Measurements from ENCODE around the gene PDE4B.
"Not testable (repeated sequence)": the region's sequence is repeated elsewhere in the genome, so short reads cannot be mapped to it uniquely, and the experiment has no call there.

Gene PDE4B

DNA sequence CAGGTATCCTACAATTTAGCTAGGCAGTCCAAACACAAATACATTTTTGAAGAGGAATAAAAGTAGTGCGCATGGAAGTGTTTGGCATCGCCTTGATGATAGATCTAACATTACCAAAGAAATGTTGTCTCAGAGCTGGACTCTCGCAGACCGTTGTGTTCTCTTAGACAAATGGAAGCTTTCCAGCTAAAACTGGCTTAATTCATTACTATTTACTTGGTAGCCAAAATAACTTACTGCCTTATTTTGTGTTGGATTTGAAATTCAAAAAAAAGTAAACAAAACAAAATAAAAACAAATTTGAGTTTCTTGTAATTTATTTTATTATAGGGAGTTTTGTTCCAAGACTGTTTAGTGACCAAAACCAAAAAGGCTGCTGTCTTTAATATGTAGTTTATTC, 51.6 kb downstream of the PDE4B start:
- H3K9ac ChIP-seq (ENCODE audit: low read depth, low read length), result no peak overlapping the region
- no peaks in the 10 kb centered on the region for H3K27me3 ChIP-seq (ENCODE audit: control insufficient read depth, insufficient read depth, low read length)
- no peak overlapping the region for H3K4me2 ChIP-seq (ENCODE audit: low read length)
- H3K4me3 ChIP-seq (ENCODE audit: low read length), result no peak overlapping the region
- H3K9me3 ChIP-seq (replicated peaks; ENCODE audit: low read length), result no peaks in the 10 kb centered on the region
- H3K36me3 ChIP-seq (ENCODE audit: insufficient read depth, low read length), result no peaks in the 10 kb centered on the region
- no peaks in the 10 kb centered on the region for H3K4me1 ChIP-seq (ENCODE audit: control insufficient read depth, insufficient read depth, low read length)

DNA sequence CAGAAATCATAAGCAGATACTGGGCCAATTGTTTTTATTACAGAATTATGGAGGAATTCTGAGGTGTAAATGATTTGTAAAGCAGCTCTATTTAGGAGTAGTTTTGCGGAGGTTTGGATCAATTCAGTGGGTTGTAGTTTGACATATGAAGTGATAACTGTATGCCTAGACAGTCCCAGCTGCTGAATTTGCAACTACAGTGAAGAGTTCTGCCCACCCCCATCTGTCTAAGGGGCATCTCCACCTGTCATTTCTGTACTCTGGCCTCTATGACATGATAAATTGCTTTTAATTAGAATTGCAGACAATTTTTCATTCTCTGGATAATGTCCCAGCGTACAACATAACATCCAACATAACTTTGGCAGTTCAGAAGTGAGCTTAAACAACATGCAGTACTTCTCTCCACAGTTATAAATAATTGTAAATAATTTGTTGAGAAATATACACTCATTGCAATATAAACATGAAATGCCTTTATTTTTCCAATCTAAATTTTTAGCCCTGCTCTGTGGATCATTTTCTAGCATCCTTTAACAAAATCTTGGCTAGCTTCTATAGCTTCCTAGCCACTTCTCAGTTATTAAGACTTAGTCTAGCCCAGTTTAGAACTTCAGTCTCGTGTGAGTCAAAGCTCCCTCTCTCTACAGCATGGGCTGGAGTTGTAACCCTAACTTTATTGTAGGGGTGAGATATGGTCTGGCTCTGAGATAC, 52.3 kb downstream of the PDE4B start:
- H3K9me3 ChIP-seq (replicated peaks; ENCODE audit: low read length), result no peaks in the 10 kb centered on the region

DNA sequence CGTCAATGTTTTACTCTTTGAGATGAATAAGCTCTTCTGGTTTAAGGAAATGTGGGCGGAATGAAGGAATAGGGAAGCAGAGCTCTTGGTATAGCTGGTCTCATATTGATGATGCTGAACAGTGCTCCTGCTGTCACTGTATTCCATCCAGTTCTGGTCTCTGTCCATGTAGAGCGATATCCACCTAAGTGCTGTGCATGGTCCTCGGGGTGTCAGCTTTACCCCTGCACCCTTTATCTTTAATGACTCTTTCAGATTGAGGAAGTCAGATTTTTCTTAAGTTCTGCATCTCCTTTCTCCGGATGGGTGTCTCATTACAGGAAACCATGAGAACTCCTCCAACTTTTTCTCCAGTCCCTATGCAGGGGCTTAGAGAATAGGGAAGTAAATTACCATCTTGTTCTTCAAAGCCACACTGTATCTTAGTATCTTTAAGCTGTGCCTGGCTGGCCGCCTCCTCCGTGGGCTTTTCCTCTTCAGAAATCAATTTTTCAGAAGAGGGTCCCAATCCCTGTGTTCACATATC, 52.9 kb downstream of the PDE4B start:
- no peaks in the 10 kb centered on the region for H3K4me1 ChIP-seq (ENCODE audit: control insufficient read depth, insufficient read depth, low read length)
- no peak overlapping the region for H3K9ac ChIP-seq (ENCODE audit: low read depth, low read length)
- no peak overlapping the region for H3K4me3 ChIP-seq (ENCODE audit: low read length)
- H3K36me3 ChIP-seq (ENCODE audit: insufficient read depth, low read length), result no peaks in the 10 kb centered on the region
- no peaks in the 10 kb centered on the region for H3K9me3 ChIP-seq (replicated peaks; ENCODE audit: low read length)
- no peak overlapping the region for H3K4me2 ChIP-seq (ENCODE audit: low read length)
- no peaks in the 10 kb centered on the region for H3K27me3 ChIP-seq (ENCODE audit: control insufficient read depth, insufficient read depth, low read length)

More for the DNA sequence above, 52.3 kb downstream of the PDE4B start:
- no peak overlapping the region for H3K4me3 ChIP-seq (ENCODE audit: low read length)
- no peak overlapping the region for H3K9ac ChIP-seq (ENCODE audit: low read depth, low read length)
- no peak overlapping the region for H3K4me2 ChIP-seq (ENCODE audit: low read length)
- H3K27me3 ChIP-seq (ENCODE audit: control insufficient read depth, insufficient read depth, low read length), result no peaks in the 10 kb centered on the region
- H3K36me3 ChIP-seq (ENCODE audit: insufficient read depth, low read length), result no peaks in the 10 kb centered on the region
- no peaks in the 10 kb centered on the region for H3K4me1 ChIP-seq (ENCODE audit: control insufficient read depth, insufficient read depth, low read length)

DNA sequence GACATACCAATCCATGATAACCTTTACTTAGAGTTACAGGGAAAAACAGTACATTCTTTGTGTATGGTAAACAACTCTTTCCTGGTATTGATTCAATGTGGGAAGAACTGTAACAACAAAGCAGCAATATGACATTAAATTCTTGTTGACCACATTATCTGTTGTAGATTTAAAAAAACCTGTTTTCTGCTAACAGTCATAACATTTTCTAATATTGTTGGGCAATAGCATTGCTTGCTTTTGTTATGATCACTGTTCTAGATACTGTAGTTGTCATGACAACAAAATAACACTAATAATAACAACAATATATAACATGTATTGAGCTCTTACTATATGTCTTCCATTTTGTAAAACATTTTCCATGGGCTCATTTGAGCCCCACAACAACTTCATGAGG, 54.2 kb downstream of the PDE4B start:
- no peak overlapping the region for H3K4me3 ChIP-seq (ENCODE audit: low read length)
- H3K4me1 ChIP-seq (ENCODE audit: control insufficient read depth, insufficient read depth, low read length), result no peaks in the 10 kb centered on the region
- H3K9me3 ChIP-seq (replicated peaks; ENCODE audit: low read length), result no peaks in the 10 kb centered on the region
- H3K36me3 ChIP-seq (ENCODE audit: insufficient read depth, low read length), result no peaks in the 10 kb centered on the region
- H3K27me3 ChIP-seq (ENCODE audit: control insufficient read depth, insufficient read depth, low read length), result no peaks in the 10 kb centered on the region
- no peak overlapping the region for H3K4me2 ChIP-seq (ENCODE audit: low read length)
- H3K9ac ChIP-seq (ENCODE audit: low read depth, low read length), result no peak overlapping the region

DNA sequence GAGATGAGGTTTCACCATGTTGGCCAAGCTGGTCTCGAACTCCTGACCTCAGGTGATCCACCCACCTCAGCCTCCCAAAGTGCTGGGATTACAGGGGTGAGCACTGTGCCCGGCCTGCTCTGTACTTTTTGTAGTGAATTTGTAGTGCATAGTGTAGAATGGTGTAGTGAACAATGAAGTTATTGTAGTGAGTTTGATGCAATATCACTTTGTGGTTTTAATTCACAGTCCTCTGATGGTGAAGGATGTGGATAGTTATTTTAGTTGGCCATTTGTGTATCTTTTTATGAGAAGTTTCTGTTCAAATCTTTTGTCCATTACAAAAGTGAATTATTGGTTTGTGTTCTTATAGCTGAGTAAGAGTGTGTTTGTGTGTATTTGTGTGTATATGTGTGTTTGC, 57.6 kb downstream of the PDE4B start:
- Histone ChIP-seq H3K27me3 (ENCODE audit: control insufficient read depth, insufficient read depth, low read length) (no peaks in the 10 kb centered on the region), H3K4me1 (ENCODE audit: control insufficient read depth, insufficient read depth, low read length) (no peaks in the 10 kb centered on the region), H3K9ac (ENCODE audit: low read depth, low read length) (no peak overlapping the region)

DNA sequence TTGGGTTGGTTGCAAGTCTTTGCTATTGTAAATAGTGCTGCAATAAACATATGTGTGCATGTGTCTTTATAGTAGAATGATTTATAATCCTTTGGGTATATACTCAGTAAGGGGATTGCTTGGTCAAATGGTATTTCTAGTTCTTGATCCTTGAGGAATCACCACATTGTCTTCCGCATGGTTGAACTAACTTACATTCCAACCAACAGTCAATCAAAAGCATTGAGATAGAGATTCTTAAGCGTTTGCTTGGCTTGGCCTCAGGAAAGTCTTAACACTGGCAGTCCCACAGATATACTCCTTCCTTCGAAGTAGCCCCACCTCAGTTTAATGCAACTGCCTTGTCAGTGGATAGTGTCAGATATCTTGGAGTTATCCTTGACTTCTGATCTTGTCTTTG, 63.9 kb downstream of the PDE4B start:
- H3K9me3 ChIP-seq (replicated peaks; ENCODE audit: low read length); H3K4me3 ChIP-seq (ENCODE audit: low read length); H3K27me3 ChIP-seq (ENCODE audit: control insufficient read depth, insufficient read depth, low read length); H3K4me2 ChIP-seq (ENCODE audit: low read length); H3K4me1 ChIP-seq (ENCODE audit: control insufficient read depth, insufficient read depth, low read length); H3K9ac ChIP-seq (ENCODE audit: low read depth, low read length); H3K36me3 ChIP-seq (ENCODE audit: insufficient read depth, low read length): not testable (repeated sequence)

More for the DNA sequence above, 57.6 kb downstream of the PDE4B start:
- Histone ChIP-seq H3K4me3 (ENCODE audit: low read length) (no peak overlapping the region), H3K4me2 (ENCODE audit: low read length) (no peak overlapping the region), H3K36me3 (ENCODE audit: insufficient read depth, low read length) (no peaks in the 10 kb centered on the region), H3K9me3 (replicated peaks; ENCODE audit: low read length) (no peaks in the 10 kb centered on the region)

DNA sequence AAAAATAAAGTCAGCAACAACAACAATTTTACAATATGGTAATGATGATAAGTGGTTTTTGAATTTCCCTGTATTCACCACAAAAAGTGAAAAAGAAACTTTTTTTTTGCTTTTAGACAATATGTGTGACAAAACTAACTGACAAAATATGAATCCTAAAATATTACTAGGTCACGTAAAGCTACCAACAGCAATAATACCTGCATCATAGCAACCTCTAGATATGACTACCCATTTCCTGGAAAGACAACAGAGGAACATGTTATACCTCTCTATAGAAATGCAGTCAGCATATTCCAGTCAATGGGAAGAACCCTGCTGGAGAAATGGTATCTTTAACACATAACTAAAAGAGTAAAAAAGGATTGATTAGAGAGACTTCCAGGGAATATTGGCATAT, 73.7 kb downstream of the PDE4B start:
- H3K4me1 ChIP-seq (ENCODE audit: control insufficient read depth, insufficient read depth, low read length), result no peaks in the 10 kb centered on the region
- H3K9ac ChIP-seq (ENCODE audit: low read depth, low read length), result no peak overlapping the region
- no peaks in the 10 kb centered on the region for H3K27me3 ChIP-seq (ENCODE audit: control insufficient read depth, insufficient read depth, low read length)
- H3K4me3 ChIP-seq (ENCODE audit: low read length), result no peak overlapping the region
- H3K4me2 ChIP-seq (ENCODE audit: low read length), result no peak overlapping the region
- no peaks in the 10 kb centered on the region for H3K36me3 ChIP-seq (ENCODE audit: insufficient read depth, low read length)
- no peaks in the 10 kb centered on the region for H3K9me3 ChIP-seq (replicated peaks; ENCODE audit: low read length)

DNA sequence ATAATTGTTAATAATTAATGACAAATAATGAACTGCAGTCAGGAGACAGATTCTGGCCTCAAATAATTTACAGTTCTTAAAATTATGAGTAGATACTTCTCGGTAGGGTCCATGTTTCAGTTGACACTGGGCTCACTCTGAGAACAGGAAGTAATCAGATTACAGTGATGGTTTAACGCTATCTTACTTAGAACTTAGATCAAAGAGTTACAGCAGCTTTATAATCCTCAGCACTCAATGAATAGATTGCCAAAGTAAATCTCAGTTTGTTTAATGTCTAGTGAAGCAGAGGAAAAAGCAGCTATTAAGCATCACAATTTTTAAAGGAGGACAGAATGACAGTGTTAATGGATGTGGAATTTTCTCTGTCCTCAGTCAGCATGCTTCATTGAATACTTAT, 79.6 kb downstream of the PDE4B start:
- Histone ChIP-seq H3K4me2 (ENCODE audit: low read length) (no peak overlapping the region), H3K36me3 (ENCODE audit: insufficient read depth, low read length) (no peaks in the 10 kb centered on the region), H3K9me3 (replicated peaks; ENCODE audit: low read length) (no peaks in the 10 kb centered on the region), H3K27me3 (ENCODE audit: control insufficient read depth, insufficient read depth, low read length) (no peaks in the 10 kb centered on the region), H3K9ac (ENCODE audit: low read depth, low read length) (no peak overlapping the region), H3K4me1 (ENCODE audit: control insufficient read depth, insufficient read depth, low read length) (no peaks in the 10 kb centered on the region), H3K4me3 (ENCODE audit: low read length) (no peak overlapping the region)

DNA sequence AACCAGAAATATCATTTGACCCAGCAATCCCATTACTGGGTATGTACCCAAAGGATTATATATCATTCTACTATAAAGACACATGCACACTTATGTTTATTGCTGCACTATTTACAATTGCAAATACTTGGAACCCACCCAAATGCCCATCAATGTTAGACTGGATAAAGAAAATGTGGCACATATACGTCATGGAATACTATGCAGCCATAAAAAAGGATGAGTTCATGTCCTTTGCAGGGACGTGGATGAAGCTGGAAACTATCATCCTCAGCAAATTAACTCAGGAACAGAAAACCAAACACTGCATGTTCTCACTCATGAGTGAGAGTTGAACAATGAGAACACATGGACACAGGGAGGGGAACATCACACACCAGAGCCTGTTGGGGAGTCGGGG, 85.6 kb downstream of the PDE4B start:
- H3K4me3 ChIP-seq (ENCODE audit: low read length); H3K36me3 ChIP-seq (ENCODE audit: insufficient read depth, low read length); H3K9ac ChIP-seq (ENCODE audit: low read depth, low read length); H3K4me1 ChIP-seq (ENCODE audit: control insufficient read depth, insufficient read depth, low read length); H3K4me2 ChIP-seq (ENCODE audit: low read length); H3K27me3 ChIP-seq (ENCODE audit: control insufficient read depth, insufficient read depth, low read length); H3K9me3 ChIP-seq (replicated peaks; ENCODE audit: low read length): not testable (repeated sequence)

DNA sequence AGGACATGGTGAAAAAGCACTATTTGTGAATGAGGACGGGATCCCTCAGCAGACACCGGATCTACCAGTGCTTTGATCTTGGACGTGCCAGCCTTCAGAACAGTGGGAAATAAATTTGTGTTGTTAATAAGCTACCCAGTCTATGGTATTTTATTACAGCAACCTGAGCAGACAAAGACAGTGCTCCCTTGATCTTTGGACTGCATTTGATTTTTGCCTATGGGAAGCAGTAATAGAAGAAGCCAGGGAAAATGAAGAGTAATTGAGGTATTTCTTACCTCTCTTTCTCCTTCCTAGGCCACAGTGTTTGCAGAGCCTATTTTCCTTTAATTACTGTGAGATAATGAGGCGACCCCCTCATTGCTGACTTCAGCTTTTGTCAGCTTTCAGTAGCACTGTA, 87.9 kb downstream of the PDE4B start:
- Histone ChIP-seq H3K9me3 (replicated peaks; ENCODE audit: low read length) (no peaks in the 10 kb centered on the region), H3K4me1 (ENCODE audit: control insufficient read depth, insufficient read depth, low read length) (peaks cover 8% of the 10 kb centered on the region), H3K27me3 (ENCODE audit: control insufficient read depth, insufficient read depth, low read length) (no peaks in the 10 kb centered on the region), H3K4me2 (ENCODE audit: low read length) (no peak overlapping the region), H3K36me3 (ENCODE audit: insufficient read depth, low read length) (no peaks in the 10 kb centered on the region), H3K4me3 (ENCODE audit: low read length) (no peak overlapping the region), H3K9ac (ENCODE audit: low read depth, low read length) (no peak overlapping the region)

DNA sequence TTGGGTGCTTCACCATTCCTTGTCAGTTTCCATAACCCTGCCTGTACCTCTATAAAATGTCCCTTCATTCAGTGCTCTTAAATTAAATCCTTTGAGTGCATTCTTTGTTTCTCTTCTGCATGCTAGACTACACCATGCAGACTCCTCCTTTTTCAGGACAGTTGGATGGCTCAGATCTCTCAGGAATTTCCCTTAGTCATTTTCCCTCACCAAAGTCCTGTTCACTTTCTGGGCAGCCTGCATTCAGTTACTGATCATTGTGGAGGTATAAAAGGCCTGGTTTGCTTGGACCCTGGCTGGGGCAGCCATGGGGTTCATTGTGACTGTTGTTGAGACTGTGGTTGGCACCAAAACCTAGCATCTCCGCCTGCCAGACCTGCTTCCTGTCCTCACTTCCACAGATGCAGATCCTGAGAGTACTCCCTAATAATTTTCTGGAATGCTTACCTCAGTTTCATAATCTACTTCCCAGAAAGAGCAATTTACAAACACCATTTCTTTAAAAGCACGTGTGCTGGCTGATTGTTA, 88.4 kb downstream of the PDE4B start:
- no peak overlapping the region for H3K4me3 ChIP-seq (ENCODE audit: low read length)
- H3K27me3 ChIP-seq (ENCODE audit: control insufficient read depth, insufficient read depth, low read length), result no peaks in the 10 kb centered on the region
- H3K36me3 ChIP-seq (ENCODE audit: insufficient read depth, low read length), result no peaks in the 10 kb centered on the region
- no peaks in the 10 kb centered on the region for H3K9me3 ChIP-seq (replicated peaks; ENCODE audit: low read length)
- peaks cover 8% of the 10 kb centered on the region for H3K4me1 ChIP-seq (ENCODE audit: control insufficient read depth, insufficient read depth, low read length)
- H3K4me2 ChIP-seq (ENCODE audit: low read length), result no peak overlapping the region
- no peak overlapping the region for H3K9ac ChIP-seq (ENCODE audit: low read depth, low read length)

DNA sequence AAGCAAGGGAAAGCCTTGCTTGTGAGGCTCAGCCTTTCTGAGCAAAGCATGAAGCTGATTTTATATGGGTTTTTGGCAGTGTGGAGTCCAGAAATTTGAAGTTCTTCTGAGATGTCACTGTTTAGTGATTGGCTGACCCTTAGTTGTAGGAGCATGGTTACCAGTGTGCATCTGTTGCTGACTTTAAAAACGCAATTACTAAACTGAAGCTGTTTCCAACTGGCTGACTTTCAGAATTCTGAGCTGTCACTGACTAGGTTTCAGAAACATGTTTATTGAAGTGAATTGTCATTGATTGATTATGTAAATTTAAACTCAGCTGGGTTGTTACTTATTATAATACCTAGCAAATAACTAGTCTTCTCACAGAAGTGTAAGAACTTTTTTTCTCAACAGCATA, 89.4 kb downstream of the PDE4B start:
- Histone ChIP-seq H3K4me1 (ENCODE audit: control insufficient read depth, insufficient read depth, low read length) (peaks cover 8% of the 10 kb centered on the region), H3K4me2 (ENCODE audit: low read length) (no peak overlapping the region), H3K36me3 (ENCODE audit: insufficient read depth, low read length) (no peaks in the 10 kb centered on the region), H3K9me3 (replicated peaks; ENCODE audit: low read length) (no peaks in the 10 kb centered on the region), H3K9ac (ENCODE audit: low read depth, low read length) (no peak overlapping the region), H3K27me3 (ENCODE audit: control insufficient read depth, insufficient read depth, low read length) (no peaks in the 10 kb centered on the region), H3K4me3 (ENCODE audit: low read length) (no peak overlapping the region)
